ENCODE results near the gene DERA.

DNA sequence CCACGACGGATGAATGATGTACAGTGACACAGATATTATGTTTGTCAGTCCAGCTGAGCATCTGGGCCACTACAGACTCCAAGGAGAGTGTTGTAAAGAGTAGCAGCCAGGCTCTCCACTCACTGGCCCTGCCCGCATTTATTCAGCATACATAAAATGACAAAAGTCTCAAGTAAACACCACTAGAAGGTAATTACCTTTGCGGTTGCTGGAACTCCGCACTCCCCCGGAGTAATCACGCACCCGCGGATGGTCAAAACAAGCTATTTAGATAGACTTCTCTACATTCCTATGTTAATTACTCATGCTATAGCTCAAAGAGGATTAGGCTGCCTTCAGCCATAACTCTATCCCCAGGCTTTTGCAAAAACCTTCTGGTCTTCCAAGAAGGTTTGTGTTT, 47.8 kb upstream of the DERA start:
- TF ChIP-seq, protein P1, sequence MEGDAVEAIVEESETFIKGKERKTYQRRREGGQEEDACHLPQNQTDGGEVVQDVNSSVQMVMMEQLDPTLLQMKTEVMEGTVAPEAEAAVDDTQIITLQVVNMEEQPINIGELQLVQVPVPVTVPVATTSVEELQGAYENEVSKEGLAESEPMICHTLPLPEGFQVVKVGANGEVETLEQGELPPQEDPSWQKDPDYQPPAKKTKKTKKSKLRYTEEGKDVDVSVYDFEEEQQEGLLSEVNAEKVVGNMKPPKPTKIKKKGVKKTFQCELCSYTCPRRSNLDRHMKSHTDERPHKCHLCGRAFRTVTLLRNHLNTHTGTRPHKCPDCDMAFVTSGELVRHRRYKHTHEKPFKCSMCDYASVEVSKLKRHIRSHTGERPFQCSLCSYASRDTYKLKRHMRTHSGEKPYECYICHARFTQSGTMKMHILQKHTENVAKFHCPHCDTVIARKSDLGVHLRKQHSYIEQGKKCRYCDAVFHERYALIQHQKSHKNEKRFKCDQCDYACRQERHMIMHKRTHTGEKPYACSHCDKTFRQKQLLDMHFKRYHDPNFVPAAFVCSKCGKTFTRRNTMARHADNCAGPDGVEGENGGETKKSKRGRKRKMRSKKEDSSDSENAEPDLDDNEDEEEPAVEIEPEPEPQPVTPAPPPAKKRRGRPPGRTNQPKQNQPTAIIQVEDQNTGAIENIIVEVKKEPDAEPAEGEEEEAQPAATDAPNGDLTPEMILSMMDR (IDR thresholded peaks at IDR 0.05), result no peak
- no peak for TF ChIP-seq POLR2A (IDR thresholded peaks at IDR 0.05)
